HG03280 (cell line): ENCODE results near the gene LRRC8C.
"Not testable (repeated sequence)": the region's sequence is repeated elsewhere in the genome, so short reads cannot be mapped to it uniquely, and the experiment has no call there.

Experiments
- ATAC-seq: cut with Tn5 transposase; IDR thresholded peaks from one replicate; pipeline ENCODE4 v1.9.1; 2021; ENCODE audit warnings: mild to moderate bottlenecking, moderate library complexity; ENCODE audit not compliant: unreplicated experiment

The LRRC8C gene

DNA sequence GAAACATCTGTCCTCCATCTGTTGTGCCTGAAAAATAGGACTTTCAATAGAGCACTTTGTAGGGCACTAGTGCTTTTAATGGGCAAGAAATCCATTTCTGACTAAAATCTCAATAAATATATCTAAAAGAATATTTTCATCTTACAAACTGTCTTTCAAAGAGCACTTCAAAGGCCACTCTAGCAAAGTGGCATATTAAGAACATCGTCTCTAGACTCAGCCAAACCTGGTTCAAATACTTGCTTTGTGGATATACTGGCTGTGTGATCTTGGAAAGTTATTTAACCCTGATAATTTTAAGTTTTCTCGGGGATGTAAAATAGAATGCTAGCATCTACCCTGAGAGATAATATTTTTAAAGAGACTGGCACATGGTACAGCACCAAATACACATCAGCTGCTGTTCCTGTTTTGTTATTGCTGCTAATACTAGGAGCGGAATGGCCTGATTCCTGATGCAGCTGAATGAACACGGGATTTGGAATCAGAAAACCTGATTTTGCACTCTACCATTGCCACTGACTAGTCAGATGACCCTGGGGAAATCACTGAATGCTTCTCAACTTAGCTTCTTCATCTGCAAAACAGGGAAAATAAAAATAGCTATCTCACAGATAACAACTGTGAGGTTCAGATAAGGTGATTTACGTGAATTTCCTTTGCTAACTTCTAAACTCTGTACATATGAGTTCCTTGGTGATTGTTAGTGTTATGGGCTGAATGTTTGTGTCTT is 25.2 kb upstream of the LRRC8C start:
- no peak for ATAC-seq

GRCh38 chr1:89608319-89608983 is 24.5 kb upstream of the LRRC8C start:
- ATAC-seq, result no peak

- no peak for ATAC-seq
Observed at GRCh38 chr1:89608984-89609725, 23.8 kb upstream of the LRRC8C start.

DNA sequence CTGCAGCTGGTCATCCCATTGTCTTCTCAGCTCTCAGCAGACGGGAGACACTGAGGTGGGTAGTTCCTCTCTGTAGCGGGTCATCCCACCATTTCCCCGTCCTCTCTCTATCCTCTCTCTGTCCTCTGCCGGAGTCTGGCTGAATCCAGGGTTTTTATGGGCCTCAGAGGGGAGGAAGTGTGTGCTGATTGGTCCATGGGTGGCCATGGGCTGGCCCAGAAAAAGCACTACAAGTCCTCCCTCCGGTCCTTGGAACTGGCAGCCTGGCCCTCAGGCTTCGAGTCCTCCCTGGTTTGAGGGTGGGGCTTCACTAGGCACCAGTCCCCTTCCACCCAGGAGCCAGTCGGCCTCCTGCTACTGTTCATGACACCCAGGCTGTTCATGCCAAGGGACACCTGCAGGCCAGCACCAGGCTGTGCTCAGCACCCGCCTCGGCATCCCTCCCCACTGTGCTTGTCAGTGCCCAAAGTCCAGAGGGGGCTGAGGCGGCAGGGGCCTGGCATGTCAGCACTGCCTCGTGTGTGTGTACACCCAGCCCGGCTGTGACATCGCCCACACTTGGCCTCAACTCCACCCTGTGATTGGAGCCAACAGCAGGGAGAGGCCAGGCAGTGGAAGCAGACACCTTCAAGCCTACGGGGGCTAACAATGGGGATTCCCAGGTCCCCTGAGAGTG is 23.0 kb upstream of the LRRC8C start:
- ATAC-seq, result no peak

GRCh38 chr1:89610457-89611011 is 22.4 kb upstream of the LRRC8C start:
- no peak for ATAC-seq

DNA sequence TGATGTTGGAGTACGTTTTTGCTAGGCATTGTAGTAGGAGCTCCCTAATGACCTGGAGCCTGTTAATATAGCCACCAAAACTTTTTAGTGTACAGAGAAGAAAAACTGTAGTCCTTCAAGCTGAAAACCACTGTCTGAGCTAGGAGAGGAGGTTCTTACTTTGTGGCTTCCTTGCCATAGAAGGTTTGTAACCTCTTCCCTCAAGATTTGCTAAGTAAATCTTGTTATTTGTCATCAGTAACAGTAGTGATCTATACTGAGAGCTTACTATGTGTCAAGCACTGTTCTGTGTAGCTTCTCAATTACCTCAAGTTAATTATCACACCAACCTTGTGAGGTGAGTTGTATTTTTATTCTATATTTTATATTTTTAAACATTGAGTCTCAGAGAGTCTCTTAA is 21.2 kb upstream of the LRRC8C start:
- ATAC-seq, result peak; percentile 95

- ATAC-seq, result no peak
Observed at GRCh38 chr1:89613928-89614327, 19.0 kb upstream of the LRRC8C start.

- ATAC-seq, result no peak
Observed at GRCh38 chr1:89615676-89616598, 17.0 kb upstream of the LRRC8C start.

GRCh38 chr1:89616844-89617627 is 15.9 kb upstream of the LRRC8C start:
- ATAC-seq, result no peak

DNA sequence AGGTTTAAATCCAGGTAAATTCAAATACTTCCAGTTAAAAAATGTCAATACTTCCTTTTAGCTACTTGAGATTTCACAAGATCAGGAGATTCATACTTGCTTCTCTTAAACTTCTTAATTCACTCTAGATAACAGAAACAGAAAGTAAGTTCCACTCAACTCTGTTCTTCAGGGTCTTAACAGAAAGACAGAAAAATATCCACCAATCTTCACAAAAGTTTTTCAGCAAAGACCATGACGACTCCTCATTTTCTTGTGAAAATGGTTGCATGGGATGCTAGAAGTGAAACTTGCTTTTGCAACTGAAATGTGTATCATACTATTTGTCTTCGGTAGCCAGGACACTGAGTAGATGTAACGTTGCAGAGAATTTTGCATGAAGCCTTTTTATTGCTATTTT is 12.3 kb upstream of the LRRC8C start:
- no peak for ATAC-seq

DNA sequence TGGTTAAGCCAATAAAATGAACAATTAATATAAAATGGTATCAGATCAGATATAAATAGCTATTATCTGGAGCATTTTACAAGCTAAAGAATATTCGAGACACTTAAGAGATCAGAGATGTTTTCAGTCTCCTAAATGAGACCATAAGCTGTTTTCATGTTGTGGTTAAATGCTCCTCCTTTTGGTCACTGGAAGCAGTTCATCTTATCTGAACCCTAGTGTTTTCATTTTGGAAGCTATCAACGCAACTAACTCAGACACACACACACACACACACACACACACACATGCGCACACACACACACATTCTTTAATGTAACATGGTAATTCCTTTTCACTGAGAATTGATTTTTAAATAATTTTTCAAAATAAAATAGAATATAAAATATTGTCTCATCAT is 10.0 kb upstream of the LRRC8C start:
- ATAC-seq, result no peak

GRCh38 chr1:89624314-89624713 is 8.6 kb upstream of the LRRC8C start:
- ATAC-seq, result no peak

DNA sequence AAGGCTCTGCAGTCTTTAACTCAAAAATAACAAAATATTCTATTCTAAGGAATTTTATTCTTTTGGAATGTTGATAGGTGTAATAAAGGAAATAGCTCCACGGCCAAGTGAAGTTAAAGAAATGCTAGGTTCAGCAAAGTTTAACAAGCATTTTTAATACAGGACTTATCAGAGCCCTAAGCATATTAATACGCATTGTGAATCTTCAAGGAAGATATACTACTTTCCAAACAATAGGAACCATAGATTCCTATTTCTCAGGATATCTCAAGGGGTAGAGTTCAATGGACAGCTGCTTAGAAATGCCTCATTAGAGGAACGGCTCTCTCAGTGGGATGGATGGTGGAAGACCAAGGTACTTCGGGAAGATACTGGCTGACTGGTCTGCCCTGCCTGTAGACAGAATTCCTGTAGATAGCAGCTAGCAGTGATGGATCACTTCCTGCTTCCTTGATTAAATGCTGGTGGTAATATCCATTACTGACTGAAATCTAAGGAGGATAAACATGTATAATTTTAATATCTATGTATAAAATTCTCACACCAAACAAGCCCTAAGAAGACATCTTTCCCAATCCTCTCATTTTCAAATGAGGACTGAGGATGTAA is 8.1 kb upstream of the LRRC8C start:
- ATAC-seq, result no peak

DNA sequence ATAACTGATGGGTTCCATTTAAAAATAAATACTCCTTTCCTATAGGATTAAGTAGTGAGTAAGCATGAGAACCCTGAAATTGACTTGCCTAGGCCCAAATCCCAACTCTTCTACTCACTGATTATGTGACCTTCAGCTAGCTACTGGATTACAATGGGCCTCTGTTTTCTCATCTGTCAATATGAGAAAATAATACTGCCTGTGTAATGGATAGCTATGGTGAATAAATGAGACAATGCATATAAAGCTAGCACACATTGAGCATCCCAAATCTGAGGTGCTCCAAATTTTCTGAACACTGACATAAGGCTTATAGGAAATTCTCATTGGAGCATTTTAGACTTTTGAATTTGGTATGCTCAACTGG is 5.3 kb upstream of the LRRC8C start:
- ATAC-seq, result no peak

DNA sequence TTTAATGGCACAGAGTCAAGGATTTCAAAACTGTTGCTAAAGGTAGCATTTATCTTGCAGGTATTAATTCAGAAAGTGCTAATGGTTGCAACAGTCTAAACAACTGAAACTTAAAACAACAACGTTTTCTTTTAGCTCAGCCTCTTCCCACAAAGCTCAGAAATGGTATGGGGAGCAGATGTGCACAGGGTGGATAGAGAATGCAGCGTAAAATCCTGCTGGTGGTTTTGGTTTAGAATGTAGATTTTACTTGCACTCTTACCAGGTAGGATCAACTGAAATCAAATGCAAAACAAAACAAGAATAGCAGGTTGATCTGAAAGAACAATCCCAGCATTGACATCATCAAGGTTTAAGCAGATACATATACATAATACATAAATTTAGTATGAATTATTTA is 3.8 kb upstream of the LRRC8C start:
- no peak for ATAC-seq

GRCh38 chr1:89629600-89629999 is 3.3 kb upstream of the LRRC8C start:
- ATAC-seq, result not testable (repeated sequence)

- no peak for ATAC-seq
Observed at GRCh38 chr1:89630048-89630447, 2.9 kb upstream of the LRRC8C start.

DNA sequence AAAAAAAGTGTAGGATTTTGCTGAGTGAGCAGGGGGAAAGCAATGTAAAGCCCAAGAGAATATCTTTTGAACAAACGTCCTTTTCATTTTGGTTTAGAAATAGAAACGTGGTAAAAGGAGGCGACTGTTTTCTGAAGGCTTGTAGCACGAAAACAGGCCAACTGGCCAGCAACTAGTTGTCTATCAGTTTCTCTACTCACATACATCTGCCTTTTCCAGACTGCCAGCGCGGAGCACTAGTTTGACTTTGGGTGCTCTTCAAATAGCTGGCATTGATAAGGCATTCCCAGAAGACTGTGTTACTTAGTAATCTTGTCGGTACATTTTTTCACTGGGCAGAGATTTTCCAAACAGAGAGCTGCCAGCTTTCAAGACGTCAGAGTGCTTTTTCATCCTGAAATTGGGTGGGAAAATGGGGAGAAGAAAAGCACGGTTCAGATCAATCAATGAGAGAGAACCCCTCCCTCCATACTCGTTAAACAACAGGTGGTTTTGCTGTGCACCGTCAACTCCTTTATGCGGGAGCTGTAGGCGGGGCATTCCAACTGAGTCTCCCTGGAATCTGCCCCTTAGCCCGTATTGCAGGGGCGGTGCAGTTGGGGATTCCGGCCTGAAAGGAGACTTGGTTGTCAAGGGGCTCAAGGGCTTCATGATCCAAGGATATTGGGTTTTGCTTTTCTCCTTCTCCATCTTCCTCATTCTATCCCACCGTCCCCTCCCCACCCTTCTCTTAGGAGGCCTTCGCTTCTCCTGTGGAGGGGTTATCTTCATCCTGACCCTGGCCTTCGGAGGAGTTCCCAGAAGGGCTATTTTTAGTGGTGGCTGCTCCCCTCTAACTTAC is 884 bp upstream of the LRRC8C start:
- no peak for ATAC-seq
